HG03039 (cell line): Measurements from ENCODE around the gene KRT15.
"Not testable (repeated sequence)": the region's sequence is repeated elsewhere in the genome, so short reads cannot be mapped to it uniquely, and the experiment has no call there.

ENCODE experiments used
- ATAC-seq: cut with Tn5 transposase; IDR thresholded peaks from one replicate; pipeline ENCODE4 v1.9.1; 2021; ENCODE audit warnings: mild to moderate bottlenecking, moderate library complexity; ENCODE audit not compliant: unreplicated experiment

Gene KRT15

GRCh38 chr17:41544935-41545334 is 26.2 kb upstream of the KRT15 start:
- no peak for ATAC-seq

GRCh38 chr17:41544491-41544892 is 25.8 kb upstream of the KRT15 start:
- no peak for ATAC-seq

- not testable (repeated sequence) for ATAC-seq
These were observed 24.1 kb upstream of the KRT15 start for GRCh38 chr17:41542786-41543185.

- no peak for ATAC-seq
These were observed 23.7 kb upstream of the KRT15 start for GRCh38 chr17:41542357-41542756.

- no peak for ATAC-seq
These were observed 22.4 kb upstream of the KRT15 start for GRCh38 chr17:41540921-41541625.

GRCh38 chr17:41539979-41540701 is 21.4 kb upstream of the KRT15 start:
- no peak for ATAC-seq

GRCh38 chr17:41539071-41539492 is 20.4 kb upstream of the KRT15 start:
- ATAC-seq, result no peak

- ATAC-seq, result no peak
These were observed 19.9 kb upstream of the KRT15 start for GRCh38 chr17:41538565-41538991.

- ATAC-seq, result no peak
These were observed 19.3 kb upstream of the KRT15 start for GRCh38 chr17:41537990-41538389.

GRCh38 chr17:41537614-41537954 is 18.9 kb upstream of the KRT15 start:
- ATAC-seq, result no peak

- no peak for ATAC-seq
These were observed 18.3 kb upstream of the KRT15 start for GRCh38 chr17:41536741-41537613.

GRCh38 chr17:41535764-41536481 is 17.2 kb upstream of the KRT15 start:
- no peak for ATAC-seq

GRCh38 chr17:41534899-41535546 is 16.3 kb upstream of the KRT15 start:
- ATAC-seq, result no peak

GRCh38 chr17:41533613-41534012 is 14.9 kb upstream of the KRT15 start:
- ATAC-seq, result no peak

GRCh38 chr17:41532947-41533570 is 14.4 kb upstream of the KRT15 start:
- ATAC-seq, result no peak

- ATAC-seq, result no peak
These were observed 13.3 kb upstream of the KRT15 start for GRCh38 chr17:41531993-41532392.

- no peak for ATAC-seq
These were observed 11.7 kb upstream of the KRT15 start for GRCh38 chr17:41530062-41531048.

GRCh38 chr17:41529491-41529915 is 10.8 kb upstream of the KRT15 start:
- ATAC-seq, result no peak

- no peak for ATAC-seq
These were observed 10.3 kb upstream of the KRT15 start for GRCh38 chr17:41528959-41529353.
